ENCODE measurements around the gene KCNMA1.

Gene KCNMA1

DNA sequence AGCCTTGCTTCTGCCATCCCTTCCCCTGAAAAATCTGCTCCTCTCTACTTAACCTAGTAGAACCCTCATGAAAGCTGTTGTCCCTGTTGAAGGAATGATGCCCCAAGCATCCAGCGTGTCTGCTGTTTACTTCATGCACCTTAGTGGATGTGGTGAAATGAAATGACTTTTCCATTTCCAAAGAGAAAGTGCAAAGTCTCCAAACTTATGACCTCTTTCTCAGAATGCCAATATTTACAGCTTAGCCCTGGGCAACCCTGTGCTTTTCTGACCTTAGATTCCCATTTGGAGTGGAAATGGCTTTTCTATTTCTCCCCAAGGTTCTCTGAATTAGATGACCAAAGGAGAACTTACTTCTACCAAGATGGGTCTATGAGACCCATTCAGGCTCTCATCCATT, 256.9 kb downstream of the KCNMA1 start:
- H3K4me1 ChIP-seq (ENCODE audit: control insufficient read depth, insufficient read depth, low read length) = peaks cover 12% of the 10 kb centered on the region
- no peaks in the 10 kb centered on the region for H3K36me3 ChIP-seq (ENCODE audit: control insufficient read depth, insufficient read depth, low read length)
- H3K9ac ChIP-seq (ENCODE audit: low read length) = no peak overlapping the region
- no peak overlapping the region for H3K27ac ChIP-seq (ENCODE audit: low read depth, low read length)
- no peaks in the 10 kb centered on the region for H3K27me3 ChIP-seq (ENCODE audit: control insufficient read depth, insufficient read depth, low read length)
- no peak overlapping the region for H3K4me3 ChIP-seq (ENCODE audit: low read length)

DNA sequence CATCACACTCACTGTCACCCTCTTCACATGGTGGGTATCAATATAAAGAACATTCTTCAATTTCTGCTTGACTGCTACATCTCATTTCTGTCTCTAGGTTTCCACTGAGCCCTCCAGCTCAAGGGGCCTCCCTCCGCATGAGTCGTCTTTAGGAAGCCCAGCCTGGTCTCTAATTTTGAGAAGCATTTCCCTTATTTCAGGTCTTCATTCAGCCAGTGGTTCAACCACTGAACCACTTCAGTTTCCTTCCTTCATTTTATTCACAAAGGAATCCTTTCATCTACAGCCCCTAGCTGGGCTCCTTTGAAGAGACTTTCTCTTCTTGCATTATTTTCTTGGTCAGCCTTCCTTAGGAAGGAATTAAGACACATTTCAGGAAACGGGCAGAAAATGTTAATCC, 257.4 kb downstream of the KCNMA1 start:
- H3K9ac ChIP-seq (ENCODE audit: low read length) = no peak overlapping the region
- H3K27me3 ChIP-seq (ENCODE audit: control insufficient read depth, insufficient read depth, low read length) = no peaks in the 10 kb centered on the region
- no peak overlapping the region for H3K4me3 ChIP-seq (ENCODE audit: low read length)
- no peak overlapping the region for H3K27ac ChIP-seq (ENCODE audit: low read depth, low read length)
- H3K36me3 ChIP-seq (ENCODE audit: control insufficient read depth, insufficient read depth, low read length) = no peaks in the 10 kb centered on the region
- H3K4me1 ChIP-seq (ENCODE audit: control insufficient read depth, insufficient read depth, low read length) = peaks cover 16% of the 10 kb centered on the region

DNA sequence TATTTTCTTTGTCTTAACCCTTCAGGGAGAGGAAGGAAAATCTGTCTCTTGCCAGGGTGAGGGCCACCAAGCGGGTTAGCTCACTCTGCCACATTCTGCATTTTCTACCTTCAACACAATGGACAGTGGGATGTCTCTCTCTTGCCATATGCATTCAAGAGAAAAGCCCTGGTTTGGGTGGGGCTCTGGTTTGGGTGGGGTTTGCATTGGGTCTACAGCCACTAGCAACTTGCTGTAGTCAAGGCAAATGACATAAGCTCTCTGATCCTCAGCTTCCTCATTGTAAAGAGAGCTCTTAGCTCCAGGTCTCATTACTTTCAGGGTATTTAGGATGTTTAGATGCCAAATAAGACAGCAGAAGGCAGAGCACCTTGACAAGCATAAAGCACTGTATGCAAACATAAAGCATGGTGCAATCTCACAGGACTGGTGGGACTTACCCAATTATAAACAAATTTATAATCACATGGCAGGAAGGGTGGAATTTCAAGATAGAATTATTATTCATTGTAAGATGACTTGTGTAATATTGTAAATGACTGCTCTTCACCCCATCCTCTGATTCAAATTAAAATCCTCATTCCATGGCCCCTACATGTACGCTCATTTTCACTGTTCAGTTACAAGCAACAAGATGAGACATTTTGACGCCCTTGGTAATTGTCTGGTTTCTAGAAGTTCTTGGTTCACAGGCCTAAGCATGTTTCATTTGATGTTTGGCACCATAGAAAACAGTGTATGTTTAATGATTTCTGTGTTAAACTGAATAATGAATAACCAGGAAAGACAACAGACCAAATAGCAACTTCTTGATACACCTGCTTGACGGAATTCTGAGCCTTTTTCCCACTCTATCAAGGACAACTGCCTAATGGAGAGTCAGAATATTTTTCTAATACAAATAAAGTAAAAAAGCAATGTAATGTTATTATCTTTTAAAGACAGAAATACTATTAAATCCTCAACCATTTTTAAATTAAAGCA, 258.9 kb downstream of the KCNMA1 start:
- H3K9ac ChIP-seq (ENCODE audit: low read length) = no peak overlapping the region
- H3K27ac ChIP-seq (ENCODE audit: low read depth, low read length) = peak overlapping the region; percentile 23
- H3K4me3 ChIP-seq (ENCODE audit: low read length) = no peak overlapping the region
- no peaks in the 10 kb centered on the region for H3K27me3 ChIP-seq (ENCODE audit: control insufficient read depth, insufficient read depth, low read length)
- peaks cover 27% of the 10 kb centered on the region for H3K4me1 ChIP-seq (ENCODE audit: control insufficient read depth, insufficient read depth, low read length)
- H3K36me3 ChIP-seq (ENCODE audit: control insufficient read depth, insufficient read depth, low read length) = no peaks in the 10 kb centered on the region

DNA sequence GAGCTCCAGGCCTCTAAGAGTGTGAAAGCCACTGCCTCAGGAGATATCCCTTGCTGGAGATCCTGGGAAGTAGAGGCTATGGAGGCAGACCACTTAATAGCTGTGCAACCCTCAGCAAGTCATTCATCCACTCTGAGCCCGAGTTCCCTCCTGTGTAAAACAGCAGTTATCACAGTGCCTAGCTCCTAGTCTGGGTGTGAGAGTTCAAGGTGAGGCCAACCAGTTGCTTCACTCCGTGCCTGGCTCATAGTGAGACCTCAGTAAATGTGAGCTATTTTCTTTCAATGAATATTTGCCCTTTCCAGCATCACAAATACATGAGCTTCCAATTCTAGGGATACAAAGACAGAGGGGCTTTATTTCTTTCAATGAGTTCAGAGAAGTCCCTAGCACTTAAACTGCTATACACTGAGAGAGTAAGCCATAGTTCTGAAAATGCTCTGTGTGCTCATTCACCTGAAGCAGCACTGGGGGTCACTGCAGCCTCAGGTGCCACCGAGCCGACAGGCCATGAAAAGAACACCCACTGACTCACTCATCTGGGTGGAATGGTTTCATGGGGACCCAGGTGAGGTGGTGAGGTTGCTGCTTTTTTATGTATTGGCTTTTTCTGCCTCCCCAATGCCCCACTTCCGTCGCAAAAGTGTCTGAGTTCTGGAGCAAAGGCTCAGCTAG, 259.8 kb downstream of the KCNMA1 start:
- no peak overlapping the region for H3K4me3 ChIP-seq (ENCODE audit: low read length)
- peaks cover 31% of the 10 kb centered on the region for H3K4me1 ChIP-seq (ENCODE audit: control insufficient read depth, insufficient read depth, low read length)
- H3K27ac ChIP-seq (ENCODE audit: low read depth, low read length) = peak overlapping the region; percentile 59
- no peaks in the 10 kb centered on the region for H3K36me3 ChIP-seq (ENCODE audit: control insufficient read depth, insufficient read depth, low read length)
- H3K27me3 ChIP-seq (ENCODE audit: control insufficient read depth, insufficient read depth, low read length) = no peaks in the 10 kb centered on the region
- no peak overlapping the region for H3K9ac ChIP-seq (ENCODE audit: low read length)

DNA sequence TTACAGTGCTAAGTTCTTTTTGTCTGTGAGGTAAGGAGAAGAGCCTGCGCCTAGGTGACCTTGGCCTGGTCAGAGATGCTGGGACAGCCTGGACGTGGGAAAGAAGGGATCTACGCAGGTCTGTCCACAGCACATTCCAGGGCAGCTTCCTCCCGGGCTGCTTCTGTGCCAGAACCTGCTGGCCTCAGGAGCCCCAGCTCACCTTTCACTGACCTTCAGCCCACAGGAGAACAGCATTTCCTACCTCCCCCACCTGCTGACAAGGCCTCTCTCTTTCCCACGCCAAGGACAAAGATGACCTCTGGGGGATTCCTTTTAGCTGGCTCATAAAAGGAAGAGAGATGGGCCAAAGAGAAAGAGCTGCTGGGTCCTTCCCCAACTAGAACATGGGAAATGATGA, 260.6 kb downstream of the KCNMA1 start:
- H3K27me3 ChIP-seq (ENCODE audit: control insufficient read depth, insufficient read depth, low read length) = no peaks in the 10 kb centered on the region
- no peaks in the 10 kb centered on the region for H3K36me3 ChIP-seq (ENCODE audit: control insufficient read depth, insufficient read depth, low read length)
- H3K27ac ChIP-seq (ENCODE audit: low read depth, low read length) = peak overlapping the region; percentile 59
- no peak overlapping the region for H3K4me3 ChIP-seq (ENCODE audit: low read length)
- peaks cover 31% of the 10 kb centered on the region for H3K4me1 ChIP-seq (ENCODE audit: control insufficient read depth, insufficient read depth, low read length)
- H3K9ac ChIP-seq (ENCODE audit: low read length) = no peak overlapping the region

DNA sequence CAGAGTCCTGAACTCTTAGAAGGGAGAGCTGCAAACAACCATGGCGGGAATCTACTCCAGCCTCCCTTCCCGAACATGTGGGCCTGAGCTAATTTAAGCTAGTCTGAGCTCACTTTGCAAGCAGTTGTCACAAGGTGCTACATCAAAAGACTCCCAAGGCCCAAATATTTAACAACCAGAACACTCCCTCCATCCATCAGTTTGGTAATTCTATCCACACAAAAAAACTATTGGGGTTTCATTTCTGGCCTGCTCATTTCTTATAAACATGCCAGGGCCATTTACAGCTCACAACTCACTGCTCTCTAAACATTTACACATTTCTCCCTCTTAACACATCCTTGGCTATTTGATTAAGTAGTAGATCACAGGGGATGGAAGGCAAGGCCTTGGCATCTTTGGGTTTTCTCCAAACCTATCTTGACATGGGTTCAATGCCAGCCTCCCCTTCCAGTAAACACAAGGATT, 263.4 kb downstream of the KCNMA1 start:
- Histone ChIP-seq H3K4me1 (ENCODE audit: control insufficient read depth, insufficient read depth, low read length) (peaks cover 31% of the 10 kb centered on the region), H3K27ac (ENCODE audit: low read depth, low read length) (peak overlapping the region; percentile 90), H3K9ac (ENCODE audit: low read length) (no peak overlapping the region), H3K36me3 (ENCODE audit: control insufficient read depth, insufficient read depth, low read length) (no peaks in the 10 kb centered on the region), H3K27me3 (ENCODE audit: control insufficient read depth, insufficient read depth, low read length) (no peaks in the 10 kb centered on the region), H3K4me3 (ENCODE audit: low read length) (no peak overlapping the region)

DNA sequence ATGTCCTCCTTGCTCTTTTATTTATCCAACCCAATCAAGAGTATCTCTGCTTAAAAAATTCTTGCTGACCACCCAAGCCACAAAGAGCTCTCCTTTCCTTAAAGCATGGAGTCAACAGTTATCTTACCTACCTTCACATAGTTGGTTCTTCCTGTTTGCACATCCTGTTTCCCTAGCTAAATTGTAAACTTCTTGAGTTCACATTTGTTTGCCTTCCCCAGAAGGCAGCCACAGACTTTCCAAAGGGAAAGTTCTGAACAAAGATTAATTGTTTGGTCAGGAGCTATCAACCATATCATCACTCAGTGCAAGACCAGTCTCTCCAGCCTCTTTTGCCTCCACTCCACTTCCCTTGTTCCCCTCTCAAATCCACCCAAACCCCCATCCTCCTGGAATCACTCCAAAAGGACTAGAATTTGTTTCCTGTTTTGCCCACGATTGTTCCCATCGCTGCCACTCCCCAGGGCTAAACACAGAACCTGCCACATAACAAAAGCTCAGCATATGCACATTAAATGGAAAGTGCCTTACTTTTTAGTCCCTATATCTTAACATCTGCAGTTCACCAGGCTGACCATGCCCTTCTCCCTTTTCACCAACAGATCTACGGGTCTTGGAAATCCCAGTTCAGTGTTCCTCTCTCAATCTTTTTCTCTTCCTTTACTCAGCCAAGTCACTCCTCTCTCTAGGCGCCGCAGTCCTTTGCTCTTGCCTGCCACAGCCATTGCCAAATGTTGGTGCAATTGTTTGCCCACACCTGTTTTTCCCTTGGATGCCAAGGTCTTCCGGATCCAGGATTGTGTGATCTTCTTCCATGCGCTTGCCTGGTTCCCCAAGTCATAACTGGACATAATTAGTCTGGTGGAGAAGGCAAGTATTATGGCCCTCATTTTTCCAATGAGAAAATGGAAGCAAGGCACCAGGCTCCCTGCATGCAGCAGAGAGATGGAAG, 265.5 kb downstream of the KCNMA1 start:
- Histone ChIP-seq H3K36me3 (ENCODE audit: control insufficient read depth, insufficient read depth, low read length) (no peaks in the 10 kb centered on the region), H3K27ac (ENCODE audit: low read depth, low read length) (no peak overlapping the region), H3K4me3 (ENCODE audit: low read length) (no peak overlapping the region), H3K9ac (ENCODE audit: low read length) (no peak overlapping the region), H3K27me3 (ENCODE audit: control insufficient read depth, insufficient read depth, low read length) (no peaks in the 10 kb centered on the region), H3K4me1 (ENCODE audit: control insufficient read depth, insufficient read depth, low read length) (peaks cover 26% of the 10 kb centered on the region)

DNA sequence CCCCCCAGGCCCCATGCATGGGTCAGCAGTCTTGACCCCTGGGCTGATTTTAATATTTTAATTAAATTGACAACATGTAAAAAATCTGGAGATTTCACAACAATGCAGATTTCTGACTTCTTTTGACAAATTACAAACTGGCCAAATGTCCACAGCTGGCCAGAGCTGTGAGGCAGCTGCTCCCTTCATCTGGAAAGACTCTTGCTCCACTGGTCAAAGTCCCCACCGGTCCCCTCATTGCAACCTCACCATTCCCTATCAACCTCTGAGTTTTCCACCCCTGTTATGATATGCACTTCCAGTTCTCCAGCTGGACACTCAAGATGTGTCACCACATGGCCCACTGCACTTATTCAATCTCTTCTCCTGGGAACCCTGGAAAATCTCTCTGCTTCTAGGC, 266.2 kb downstream of the KCNMA1 start:
- no peak overlapping the region for H3K9ac ChIP-seq (ENCODE audit: low read length)
- no peak overlapping the region for H3K27ac ChIP-seq (ENCODE audit: low read depth, low read length)
- peaks cover 24% of the 10 kb centered on the region for H3K4me1 ChIP-seq (ENCODE audit: control insufficient read depth, insufficient read depth, low read length)
- H3K36me3 ChIP-seq (ENCODE audit: control insufficient read depth, insufficient read depth, low read length) = no peaks in the 10 kb centered on the region
- no peak overlapping the region for H3K4me3 ChIP-seq (ENCODE audit: low read length)
- no peaks in the 10 kb centered on the region for H3K27me3 ChIP-seq (ENCODE audit: control insufficient read depth, insufficient read depth, low read length)

DNA sequence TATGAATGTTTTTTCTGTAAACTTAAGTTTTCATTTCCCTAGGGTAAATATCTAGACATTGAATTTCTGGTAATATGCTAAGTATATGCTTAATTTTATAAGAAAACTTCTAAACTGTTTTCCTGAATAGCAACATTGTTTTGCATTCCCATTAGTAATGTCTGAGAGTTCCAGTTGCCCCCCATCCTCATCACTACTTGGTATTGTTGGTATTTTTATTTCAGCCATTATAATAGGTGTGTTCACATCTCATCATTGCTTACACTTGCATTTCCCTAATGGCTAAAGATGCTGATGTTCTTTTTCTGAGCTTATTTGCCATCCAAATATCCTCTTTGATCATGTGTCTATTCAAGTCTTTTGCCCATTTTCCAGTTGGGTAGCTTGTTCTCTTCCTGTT, 269.6 kb downstream of the KCNMA1 start:
- Histone ChIP-seq H3K9ac (ENCODE audit: low read length) (no peak overlapping the region), H3K36me3 (ENCODE audit: control insufficient read depth, insufficient read depth, low read length) (no peaks in the 10 kb centered on the region)

DNA sequence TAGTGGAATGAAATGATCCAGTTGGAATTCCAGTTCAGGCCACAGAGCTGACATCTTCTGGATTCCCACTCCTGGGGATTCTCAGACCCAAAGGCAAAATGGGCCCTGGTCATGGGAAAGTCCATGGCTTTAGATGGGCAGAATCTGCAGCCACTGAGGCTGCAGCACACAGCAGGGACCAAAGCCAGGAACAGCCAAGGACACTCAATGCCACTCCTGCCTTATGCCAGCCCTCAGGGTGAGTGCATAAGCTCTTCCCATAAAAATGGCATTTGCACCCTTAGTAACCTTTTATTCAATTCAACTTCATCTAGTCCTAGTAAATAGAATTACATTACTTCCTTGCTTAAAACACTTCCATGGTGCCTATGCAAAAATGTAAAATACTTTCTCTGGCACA, 274.4 kb downstream of the KCNMA1 start:
- Histone ChIP-seq H3K9ac (ENCODE audit: low read length) (no peak overlapping the region), H3K4me1 (ENCODE audit: control insufficient read depth, insufficient read depth, low read length) (peaks cover 10% of the 10 kb centered on the region), H3K4me3 (ENCODE audit: low read length) (no peak overlapping the region), H3K27me3 (ENCODE audit: control insufficient read depth, insufficient read depth, low read length) (no peaks in the 10 kb centered on the region), H3K36me3 (ENCODE audit: control insufficient read depth, insufficient read depth, low read length) (no peaks in the 10 kb centered on the region), H3K27ac (ENCODE audit: low read depth, low read length) (no peak overlapping the region)

More for the DNA sequence above, 269.6 kb downstream of the KCNMA1 start:
- Histone ChIP-seq H3K4me3 (ENCODE audit: low read length) (no peak overlapping the region), H3K4me1 (ENCODE audit: control insufficient read depth, insufficient read depth, low read length) (peaks cover 7% of the 10 kb centered on the region), H3K27ac (ENCODE audit: low read depth, low read length) (no peak overlapping the region), H3K27me3 (ENCODE audit: control insufficient read depth, insufficient read depth, low read length) (no peaks in the 10 kb centered on the region)

DNA sequence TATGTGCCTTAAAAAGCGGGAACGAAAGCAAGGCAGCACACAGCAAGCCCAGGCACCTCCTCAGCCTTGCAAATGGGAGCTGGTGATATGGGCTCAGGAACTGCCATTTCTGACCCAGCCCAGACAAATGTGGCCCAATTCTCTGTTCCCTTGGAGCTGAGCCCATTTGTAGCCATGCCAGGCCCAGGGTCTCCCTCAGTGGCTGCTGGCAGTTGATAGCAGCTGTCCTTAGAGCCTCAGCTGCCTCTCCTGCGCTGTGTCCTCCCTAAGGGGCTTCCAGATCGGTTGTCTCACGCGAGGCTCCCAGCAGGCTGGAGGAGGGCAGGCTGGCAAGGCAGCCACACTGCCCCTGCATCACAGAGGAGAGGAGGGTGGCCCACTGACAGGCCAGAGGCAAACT, 275.8 kb downstream of the KCNMA1 start:
- H3K4me1 ChIP-seq (ENCODE audit: control insufficient read depth, insufficient read depth, low read length) = peaks cover 10% of the 10 kb centered on the region

DNA sequence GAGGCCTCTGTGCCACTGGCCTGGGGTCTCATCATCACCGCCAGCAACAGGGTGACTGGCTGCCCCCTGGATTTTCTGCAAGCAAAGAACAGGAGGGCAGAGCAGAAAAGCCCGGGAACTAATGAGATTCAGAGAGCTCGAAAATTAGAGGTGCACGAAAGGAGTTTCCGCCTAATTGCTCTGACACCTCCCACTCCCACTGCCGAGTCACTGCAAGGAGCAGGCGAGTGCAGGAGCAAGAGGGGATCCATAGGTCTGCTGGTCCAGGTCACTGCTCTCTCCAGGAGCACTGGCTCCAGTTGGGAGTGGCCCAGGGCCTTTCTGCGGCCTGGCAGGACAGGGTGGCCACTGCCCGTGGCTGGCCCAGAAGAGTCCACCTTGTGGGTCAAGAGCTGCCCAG, 276.2 kb downstream of the KCNMA1 start:
- no peaks in the 10 kb centered on the region for H3K36me3 ChIP-seq (ENCODE audit: control insufficient read depth, insufficient read depth, low read length)
- H3K27ac ChIP-seq (ENCODE audit: low read depth, low read length) = no peak overlapping the region
- no peak overlapping the region for H3K4me3 ChIP-seq (ENCODE audit: low read length)
- peaks cover 10% of the 10 kb centered on the region for H3K4me1 ChIP-seq (ENCODE audit: control insufficient read depth, insufficient read depth, low read length)
- no peak overlapping the region for H3K9ac ChIP-seq (ENCODE audit: low read length)
- no peaks in the 10 kb centered on the region for H3K27me3 ChIP-seq (ENCODE audit: control insufficient read depth, insufficient read depth, low read length)

More for the DNA sequence above, 275.8 kb downstream of the KCNMA1 start:
- Histone ChIP-seq H3K4me3 (ENCODE audit: low read length) (no peak overlapping the region), H3K36me3 (ENCODE audit: control insufficient read depth, insufficient read depth, low read length) (no peaks in the 10 kb centered on the region), H3K27ac (ENCODE audit: low read depth, low read length) (no peak overlapping the region), H3K27me3 (ENCODE audit: control insufficient read depth, insufficient read depth, low read length) (no peaks in the 10 kb centered on the region), H3K9ac (ENCODE audit: low read length) (no peak overlapping the region)

Data from rectal smooth muscle tissue (tissue), 1 donor.